ENCODE data around the gene CSKMT.

CSKMT gene

GRCh38 chr11:62678433-62678769 lies 13.3 kb downstream of the CSKMT start:
- in situ Hi-C loops (cut with HindIII; ENCODE audit: low sequenced_read_pairs): no loop called here
- H3K4me3 ChIP-seq (ENCODE audit: low read depth, low read length): peak overlapping the region; percentile 99
- no peak for TF ChIP-seq CTCF (IDR thresholded peaks at IDR 0.05; ENCODE audit: low read depth, low read length)
- no peak for DNase-seq (ENCODE audit: low read depth, low spot score)

- DNase-seq (ENCODE audit: low read depth, low spot score): peak; percentile 86
- no peak for TF ChIP-seq CTCF (IDR thresholded peaks at IDR 0.05; ENCODE audit: low read depth, low read length)
- in situ Hi-C loops (cut with HindIII; ENCODE audit: low sequenced_read_pairs): no loop called here
- peak within 1 kb of the TSS; percentile 99 for H3K4me3 ChIP-seq (ENCODE audit: low read depth, low read length)
Observed at GRCh38 chr11:62678770-62679696, 13.9 kb downstream of the CSKMT start, which contains the start of gene UBXN1. Gene UBXN1, minus strand, starts transcription at chr11:62679073. Its CDS starts 150 bp downstream, at chr11:62678923.

GRCh38 chr11:62680825-62681240 lies 15.7 kb downstream of the CSKMT start:
- in situ Hi-C loops (cut with HindIII; ENCODE audit: low sequenced_read_pairs): no loop called here
- peak; percentile 75 for DNase-seq (ENCODE audit: low read depth, low spot score)
- peak; percentile 64 for TF ChIP-seq CTCF (IDR thresholded peaks at IDR 0.05; ENCODE audit: low read depth, low read length)
- H3K4me3 ChIP-seq (ENCODE audit: low read depth, low read length): no peak overlapping the region

GRCh38 chr11:62682518-62682917 lies 17.4 kb downstream of the CSKMT start:
- in situ Hi-C loops (cut with HindIII; ENCODE audit: low sequenced_read_pairs): no loop called here
- no peak for DNase-seq (ENCODE audit: low read depth, low spot score)
- no peak for TF ChIP-seq CTCF (IDR thresholded peaks at IDR 0.05; ENCODE audit: low read depth, low read length)
- no peak overlapping the region for H3K4me3 ChIP-seq (ENCODE audit: low read depth, low read length)

- H3K4me3 ChIP-seq (ENCODE audit: low read depth, low read length): no peak overlapping the region
- DNase-seq (ENCODE audit: low read depth, low spot score): no peak
- in situ Hi-C loops (cut with HindIII; ENCODE audit: low sequenced_read_pairs): no loop called here
- TF ChIP-seq CTCF (IDR thresholded peaks at IDR 0.05; ENCODE audit: low read depth, low read length): no peak
Observed at GRCh38 chr11:62687508-62688396, 22.6 kb downstream of the CSKMT start.

GRCh38 chr11:62688491-62688890 lies 23.4 kb downstream of the CSKMT start:
- in situ Hi-C loops (cut with HindIII; ENCODE audit: low sequenced_read_pairs): no loop called here
- no peak for TF ChIP-seq CTCF (IDR thresholded peaks at IDR 0.05; ENCODE audit: low read depth, low read length)
- DNase-seq (ENCODE audit: low read depth, low spot score): no peak
- no peak overlapping the region for H3K4me3 ChIP-seq (ENCODE audit: low read depth, low read length)

Data from astrocyte of the spinal cord (primary cell).